CD4-positive, alpha-beta T cell (primary cell): ENCODE data around the gene BANF2. TPM values are rescaled to one million over a fixed set of nuclear protein-coding genes. Genes with fewer than 3 reads are reported as not detected.
"Not testable (repeated sequence)": the region's sequence is repeated elsewhere in the genome, so short reads cannot be mapped to it uniquely, and the experiment has no call there.

Experiments used
- ATAC-seq: fragments of 200-7000 bp; cut with Tn5 transposase; one replicate; pipeline ENCODE4 v1.10.0; 2022; ENCODE audit warnings: mild to moderate bottlenecking; ENCODE audit not compliant: poor library complexity
- CTCF ChIA-PET: fragments of 350-600 bp; sonication (Branson Sonifier 250); formaldehyde crosslinking; loops from one replicate; lab custom pipeline; 2021; ENCODE audit warnings: antibody characterized with exemption, inconsistent platforms; lab: Charles Lee
- POLR2A ChIA-PET: fragments of 350-600 bp; sonication (Branson Sonifier 250); formaldehyde crosslinking; loops from one replicate; lab custom pipeline; 2021; ENCODE audit warnings: antibody characterized with exemption, inconsistent platforms; lab: Charles Lee
- DNase-seq, 14 experiments: peaks; one replicate each; pipeline ENCODE4 v3.0.0-alpha.2; 2013 to 2020; ENCODE audit warnings: mixed read lengths in 2 of 14
- H3K27ac ChIP-seq, 2 donors: one replicate each; pipeline versions ENCODE4 v1.5.1 to v1.7.0; 2013; ENCODE audit warnings: low read length in 2 of 2, low read depth in 1 of 2, mild to moderate bottlenecking in 1 of 2
- H3K27me3 ChIP-seq, 2 experiments: 1 replicate in 1 of 2; 2 replicates in 1 of 2; pipeline versions ENCODE4 v1.6.1 to v1.7.0; 2013; ENCODE audit warnings: low read length in 2 of 2, control low read depth in 1 of 2, mild to moderate bottlenecking in 1 of 2, moderate library complexity in 1 of 2; ENCODE audit not compliant: insufficient read depth in 2 of 2, control insufficient read depth in 1 of 2
- H3K36me3 ChIP-seq: one replicate; pipeline ENCODE4 v1.6.1; 2013; ENCODE audit warnings: low read length, control low read depth; ENCODE audit not compliant: insufficient read depth
- H3K4me1 ChIP-seq: one replicate; pipeline ENCODE4 v1.6.1; 2013; ENCODE audit warnings: low read length, control low read depth; ENCODE audit not compliant: insufficient read depth
- H3K4me3 ChIP-seq: one replicate; pipeline ENCODE4 v1.5.1; 2013; ENCODE audit warnings: mild to moderate bottlenecking, low read length, moderate library complexity
- H3K9me3 ChIP-seq, 2 experiments: 1 replicate in 1 of 2; 2 replicates in 1 of 2; pipeline versions ENCODE4 v1.6.1 to v1.7.0; 2013; ENCODE audit warnings: low read length in 2 of 2, mild to moderate bottlenecking in 2 of 2, control low read depth in 1 of 2, moderate library complexity in 1 of 2; ENCODE audit not compliant: control insufficient read depth in 1 of 2, insufficient read depth in 1 of 2
- H3K27ac Mint-ChIP-seq: one replicate; pipeline ENCODE4 v1.8.0; 2020; ENCODE audit warnings: mixed read lengths
- H3K27me3 Mint-ChIP-seq: one replicate; pipeline ENCODE4 v1.8.0; 2021; ENCODE audit warnings: mixed read lengths
- H3K36me3 Mint-ChIP-seq: one replicate; pipeline ENCODE4 v1.8.0; 2021; ENCODE audit warnings: low read depth, mixed read lengths
- H3K4me1 Mint-ChIP-seq: one replicate; pipeline ENCODE4 v1.8.0; 2021; ENCODE audit warnings: low read depth, mixed read lengths
- H3K4me3 Mint-ChIP-seq: one replicate; pipeline ENCODE4 v1.8.0; 2020; ENCODE audit warnings: mild to moderate bottlenecking, mixed read lengths
- H3K9me3 Mint-ChIP-seq: one replicate; pipeline ENCODE4 v1.8.0; 2020; ENCODE audit warnings: mixed read lengths
- intact Hi-C, 2 experiments: fragments of 100-400 bp; cut with DNase I in 1 of 2; cut with micrococcal nuclease in 1 of 2; formaldehyde crosslinking; loops; one replicate each; pipeline versions ENCODE4 v1.15.1 to v1.9.0; 2023 to 2025; cut with DNase I, micrococcal nuclease
- total RNA-seq, 174 experiments: library from RNA in 2 of 174; stranded (reverse) in 2 of 174; gene quantifications; one replicate each; pipeline ENCODE4 v1.2.3 and lab custom pipeline; 2021 to 2026
- TF ChIP-seq, protein P1 (sequence below): fragments of 200-600 bp; IDR thresholded peaks from one replicate; pipeline ENCODE4 v1.8.0; 2022; ENCODE audit warnings: antibody characterized with exemption, mild to moderate bottlenecking

The BANF2 gene
- total RNA-seq, 2 experiments from 2014 or later = not detected

DNA sequence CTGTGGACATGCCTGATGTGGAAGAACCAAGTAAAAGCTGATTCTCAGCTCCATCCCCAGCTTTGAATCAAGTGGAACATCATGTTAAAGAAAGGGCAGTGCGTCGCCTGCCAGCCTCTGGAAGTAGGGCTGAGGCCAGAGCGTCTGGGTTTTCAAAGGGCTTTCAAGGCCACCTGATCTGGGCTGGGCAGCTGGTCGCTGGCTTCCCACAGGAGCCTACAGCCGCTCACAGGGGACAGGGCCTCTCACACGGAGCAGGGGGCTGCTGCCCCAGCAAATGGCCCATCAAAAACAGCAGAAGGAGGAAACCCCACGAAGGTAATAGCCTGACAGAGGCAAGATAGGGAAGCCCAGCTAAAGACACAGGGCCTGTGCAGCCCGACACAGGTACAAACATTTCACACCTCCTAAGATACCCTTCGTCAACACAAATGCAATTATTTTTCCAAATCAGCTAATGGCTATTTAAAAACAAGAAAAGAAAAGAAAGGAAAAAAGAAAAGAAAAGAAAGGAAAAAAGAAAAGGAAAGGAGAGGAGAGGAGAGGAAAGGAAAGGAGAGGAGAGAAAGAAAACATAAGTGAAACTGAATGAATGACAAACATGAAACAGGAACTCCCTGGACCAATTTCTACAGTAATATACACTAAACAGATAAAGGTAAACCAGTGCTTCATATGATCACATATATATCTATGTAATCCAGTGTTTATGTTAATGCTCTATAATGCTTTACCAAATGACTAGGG, 42.5 kb upstream of the BANF2 start:
- Mint-ChIP-seq H3K9me3 (no peaks in the 10 kb centered on the region), H3K4me3 (no peak overlapping the region), H3K27ac (no peak overlapping the region), H3K4me1 (no peaks in the 10 kb centered on the region), H3K27me3 (no peaks in the 10 kb centered on the region), H3K36me3 (peaks cover 37% of the 10 kb centered on the region)
- ChIA-PET CTCF (no interaction called here), POLR2A (no interaction called here)
- peaks cover 10% of the 10 kb centered on the region for H3K36me3 ChIP-seq
- no peaks in the 10 kb centered on the region for H3K27me3 ChIP-seq
- H3K4me1 ChIP-seq = no peaks in the 10 kb centered on the region
- H3K4me3 ChIP-seq = no peak overlapping the region
- TF ChIP-seq, protein P1, sequence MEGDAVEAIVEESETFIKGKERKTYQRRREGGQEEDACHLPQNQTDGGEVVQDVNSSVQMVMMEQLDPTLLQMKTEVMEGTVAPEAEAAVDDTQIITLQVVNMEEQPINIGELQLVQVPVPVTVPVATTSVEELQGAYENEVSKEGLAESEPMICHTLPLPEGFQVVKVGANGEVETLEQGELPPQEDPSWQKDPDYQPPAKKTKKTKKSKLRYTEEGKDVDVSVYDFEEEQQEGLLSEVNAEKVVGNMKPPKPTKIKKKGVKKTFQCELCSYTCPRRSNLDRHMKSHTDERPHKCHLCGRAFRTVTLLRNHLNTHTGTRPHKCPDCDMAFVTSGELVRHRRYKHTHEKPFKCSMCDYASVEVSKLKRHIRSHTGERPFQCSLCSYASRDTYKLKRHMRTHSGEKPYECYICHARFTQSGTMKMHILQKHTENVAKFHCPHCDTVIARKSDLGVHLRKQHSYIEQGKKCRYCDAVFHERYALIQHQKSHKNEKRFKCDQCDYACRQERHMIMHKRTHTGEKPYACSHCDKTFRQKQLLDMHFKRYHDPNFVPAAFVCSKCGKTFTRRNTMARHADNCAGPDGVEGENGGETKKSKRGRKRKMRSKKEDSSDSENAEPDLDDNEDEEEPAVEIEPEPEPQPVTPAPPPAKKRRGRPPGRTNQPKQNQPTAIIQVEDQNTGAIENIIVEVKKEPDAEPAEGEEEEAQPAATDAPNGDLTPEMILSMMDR = no peak
- ATAC-seq (no peak), DNase-seq (no peak)
- intact Hi-C loops = loop anchor here in 1 of 2 experiments (10.0 kb wide), 1 partner anchor 238 kb away; no protein-coding TSS in a partner anchor
- no peak overlapping the region for H3K27ac ChIP-seq
- H3K9me3 ChIP-seq = peaks cover 0 to 21% of the 10 kb centered on the region in 2 experiments

DNA sequence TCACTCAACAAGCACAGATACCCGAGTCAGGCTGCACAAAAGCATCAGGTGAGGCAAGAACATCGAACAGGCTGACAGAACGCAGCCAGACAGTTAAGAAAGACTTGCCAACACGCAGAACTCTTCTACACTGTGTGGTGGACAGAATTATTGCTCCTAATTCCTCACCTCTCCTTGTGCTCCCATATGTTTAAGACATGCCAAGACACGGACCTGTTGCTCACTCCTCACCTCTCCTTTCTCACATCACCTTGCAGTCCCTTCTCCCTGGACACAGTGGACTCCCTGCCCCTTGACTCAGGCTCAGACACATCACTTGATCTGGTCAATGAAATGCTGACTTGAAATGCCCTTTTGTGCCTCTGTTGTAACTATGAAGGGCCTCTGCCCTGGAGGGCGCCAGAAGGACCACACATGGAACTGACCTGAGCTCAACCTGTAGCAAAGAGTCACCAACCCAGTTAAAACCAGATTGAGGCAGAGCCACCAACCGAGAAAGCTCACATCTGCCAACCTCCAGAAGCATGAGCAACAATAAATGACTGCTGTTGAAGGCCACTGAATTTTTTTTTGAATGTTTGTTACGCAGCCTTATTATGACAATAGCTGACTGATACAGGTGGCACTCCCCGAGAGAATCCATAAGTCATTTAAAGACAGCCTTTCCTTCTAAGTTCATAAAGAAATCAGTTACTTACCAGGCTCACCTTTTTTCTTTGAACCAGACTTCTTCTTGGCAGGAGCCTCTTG, 41.7 kb upstream of the BANF2 start:
- Histone ChIP-seq H3K4me1 (no peaks in the 10 kb centered on the region), H3K36me3 (peaks cover 10% of the 10 kb centered on the region), H3K9me3 (peaks cover 0 to 21% of the 10 kb centered on the region in 2 experiments), H3K27ac (no peak overlapping the region), H3K27me3 (no peaks in the 10 kb centered on the region), H3K4me3 (no peak overlapping the region)
- Mint-ChIP-seq H3K27ac (no peak overlapping the region), H3K9me3 (no peaks in the 10 kb centered on the region), H3K4me3 (no peak overlapping the region), H3K4me1 (no peaks in the 10 kb centered on the region), H3K36me3 (peaks cover 37% of the 10 kb centered on the region), H3K27me3 (no peaks in the 10 kb centered on the region)
- DNase-seq (no peak), ATAC-seq (no peak)
- ChIA-PET POLR2A (no interaction called here), CTCF (no interaction called here)
- TF ChIP-seq, protein P1 = no peak
- intact Hi-C loops = loop anchor here in 1 of 2 experiments (10.0 kb wide), 1 partner anchor 237 kb away; no protein-coding TSS in a partner anchor

DNA sequence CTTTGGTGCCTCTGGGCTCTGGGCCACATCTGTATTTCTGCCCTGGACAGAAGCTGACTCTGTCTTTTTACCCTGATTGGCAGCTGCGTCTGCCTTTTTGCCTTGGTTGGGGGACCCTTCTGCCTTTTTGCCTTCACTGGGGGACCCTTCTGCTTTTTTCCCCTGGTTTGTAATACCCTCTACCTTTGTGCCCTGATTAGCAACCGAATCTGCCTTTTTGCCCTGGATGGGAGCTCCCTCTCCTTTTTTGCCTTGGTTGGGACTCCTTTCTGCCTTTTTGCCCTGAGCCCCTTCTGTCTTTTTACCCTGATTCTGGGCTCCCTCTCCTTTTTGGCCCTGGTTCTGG, 41.1 kb upstream of the BANF2 start:
- ChIA-PET POLR2A (no interaction called here), CTCF (no interaction called here)
- intact Hi-C loops = loop anchor here in 1 of 2 experiments (10.0 kb wide), 1 partner anchor 236 kb away; no protein-coding TSS in a partner anchor
- Histone ChIP-seq H3K36me3 (peaks cover 10% of the 10 kb centered on the region), H3K27ac (no peak overlapping the region), H3K4me3 (no peak overlapping the region), H3K27me3 (no peaks in the 10 kb centered on the region), H3K4me1 (no peaks in the 10 kb centered on the region), H3K9me3 (peaks cover 0 to 21% of the 10 kb centered on the region in 2 experiments)
- DNase-seq (no peak), ATAC-seq (no peak)
- Mint-ChIP-seq H3K27ac (no peak overlapping the region), H3K27me3 (no peaks in the 10 kb centered on the region), H3K36me3 (peaks cover 37% of the 10 kb centered on the region), H3K4me1 (no peaks in the 10 kb centered on the region), H3K9me3 (no peaks in the 10 kb centered on the region), H3K4me3 (no peak overlapping the region)
- TF ChIP-seq, protein P1 = no peak

DNA sequence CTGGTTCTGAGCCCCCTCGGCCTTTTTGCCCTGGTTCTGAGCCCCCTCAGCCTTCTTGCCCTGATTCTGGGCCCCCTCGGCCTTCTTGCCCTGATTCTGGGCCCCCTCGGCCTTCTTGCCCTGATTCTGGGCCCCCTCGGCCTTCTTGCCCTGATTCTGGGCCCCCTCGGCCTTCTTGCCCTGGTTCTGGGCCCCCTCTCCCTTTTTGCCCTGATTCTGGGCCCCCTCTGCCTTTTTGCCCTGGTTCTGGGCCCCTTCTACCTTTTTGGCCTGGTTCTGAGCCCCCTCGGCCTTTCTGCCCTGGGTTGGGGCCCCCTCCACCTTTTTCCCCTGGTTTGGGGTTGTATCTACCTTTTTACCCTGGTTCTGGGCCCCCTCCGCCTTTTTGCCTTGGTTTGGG, 40.4 kb upstream of the BANF2 start:
- H3K27me3 ChIP-seq, H3K27ac ChIP-seq, H3K4me3 Mint-ChIP-seq, DNase-seq, POLR2A ChIA-PET, H3K4me3 ChIP-seq, CTCF ChIA-PET, H3K27ac Mint-ChIP-seq, H3K27me3 Mint-ChIP-seq, ATAC-seq, H3K9me3 Mint-ChIP-seq, H3K4me1 ChIP-seq, H3K4me1 Mint-ChIP-seq: not testable (repeated sequence)
- peaks cover 37% of the 10 kb centered on the region for H3K36me3 Mint-ChIP-seq
- intact Hi-C loops = loop anchor here in 1 of 2 experiments (10.0 kb wide), 1 partner anchor 235 kb away; no protein-coding TSS in a partner anchor
- Histone ChIP-seq H3K9me3 (peaks cover 0 to 21% of the 10 kb centered on the region in 2 experiments), H3K36me3 (peaks cover 10% of the 10 kb centered on the region)
